OCI-LY1 (cell line): ENCODE results near the gene SFXN4.

Experiments
- H2AFZ ChIP-seq: fragments of 200-600 bp; sonication (generic), shearing (Covaris generic); 2 replicates; pipeline ENCODE4 v1.6.0; 2014; ENCODE audit warnings: antibody characterized with exemption, mild to moderate bottlenecking, low read length
- H3F3A ChIP-seq: fragments of 200-600 bp; sonication (generic), shearing (Covaris generic); 2 replicates; pipeline ENCODE4 v1.6.0; 2014; ENCODE audit warnings: mild to moderate bottlenecking, antibody characterized with exemption, low read length, moderate library complexity; ENCODE audit not compliant: insufficient read depth
- H3K27ac ChIP-seq: fragments of 200-600 bp; sonication (generic); 2 replicates; pipeline ENCODE4 v1.5.1; 2014; ENCODE audit warnings: low read length, mixed run types, mild to moderate bottlenecking, low read depth; ENCODE audit not compliant: poor library complexity, severe bottlenecking
- H3K27me3 ChIP-seq: fragments of 200-600 bp; sonication (generic); 2 replicates; pipeline ENCODE4 v1.6.0; 2014; ENCODE audit warnings: antibody characterized with exemption, mild to moderate bottlenecking, low read length, moderate library complexity; ENCODE audit not compliant: insufficient read depth
- H3K36me3 ChIP-seq: fragments of 200-600 bp; sonication (generic); 2 replicates; pipeline ENCODE4 v1.6.1; 2014; ENCODE audit warnings: mild to moderate bottlenecking, antibody characterized with exemption, low read length, moderate library complexity, mixed read lengths; ENCODE audit not compliant: insufficient read depth
- H3K4me1 ChIP-seq: fragments of 200-600 bp; sonication (generic); 2 replicates; pipeline ENCODE4 v1.5.1; 2014; ENCODE audit warnings: mild to moderate bottlenecking, low read length, moderate library complexity; ENCODE audit not compliant: insufficient read depth, severe bottlenecking
- H3K4me2 ChIP-seq: fragments of 200-600 bp; sonication (generic), shearing (Covaris generic); 2 replicates; pipeline ENCODE4 v1.6.1; 2014; ENCODE audit warnings: low read length
- H3K4me3 ChIP-seq: fragments of 200-600 bp; sonication (generic); 2 replicates; pipeline ENCODE4 v1.5.1; 2014; ENCODE audit warnings: low read length, low read depth, mild to moderate bottlenecking, mixed read lengths; ENCODE audit not compliant: poor library complexity, severe bottlenecking
- H3K79me2 ChIP-seq: fragments of 200-600 bp; shearing (Covaris generic); 2 replicates; pipeline ENCODE4 v1.6.1; 2016; ENCODE audit warnings: mixed run types, low read length, mixed read lengths; ENCODE audit not compliant: insufficient read depth
- H3K9ac ChIP-seq: fragments of 200-600 bp; sonication (generic), shearing (Covaris generic); 2 replicates; pipeline ENCODE4 v1.6.1; 2014; ENCODE audit warnings: mild to moderate bottlenecking, low read length, mixed read lengths
- H3K9me2 ChIP-seq: fragments of 200-600 bp; sonication (generic), shearing (Covaris generic); 2 replicates; pipeline ENCODE4 v1.6.1; 2014; ENCODE audit warnings: low read depth, mild to moderate bottlenecking, low read length, mixed read lengths
- H3K9me3 ChIP-seq: fragments of 200-600 bp; shearing (Covaris generic); 2 replicates; pipeline ENCODE4 v1.6.1; 2014; ENCODE audit warnings: low read length, mixed read lengths
- H4K20me1 ChIP-seq: fragments of 200-600 bp; sonication (generic), shearing (Covaris generic); 2 replicates; pipeline ENCODE4 v1.6.0; 2016; ENCODE audit warnings: mild to moderate bottlenecking, low read length; ENCODE audit not compliant: insufficient read depth
- EZH2 ChIP-seq: fragments of 200-600 bp; sonication (generic), shearing (Covaris generic); IDR thresholded peaks from 2 replicates; pipeline ENCODE4 v1.8.0; 2017; ENCODE audit warnings: borderline replicate concordance, mixed run types, mild to moderate bottlenecking, antibody characterized with exemption, low read length, moderate library complexity, mixed read lengths
- TF ChIP-seq, protein P1 (sequence below): fragments of 200-600 bp; sonication (generic), shearing (Covaris generic); IDR thresholded peaks from 2 replicates; pipeline ENCODE4 v1.5.1; 2017; ENCODE audit warnings: mild to moderate bottlenecking, antibody characterized with exemption, low read length, moderate library complexity, mixed read lengths

SFXN4 gene

DNA sequence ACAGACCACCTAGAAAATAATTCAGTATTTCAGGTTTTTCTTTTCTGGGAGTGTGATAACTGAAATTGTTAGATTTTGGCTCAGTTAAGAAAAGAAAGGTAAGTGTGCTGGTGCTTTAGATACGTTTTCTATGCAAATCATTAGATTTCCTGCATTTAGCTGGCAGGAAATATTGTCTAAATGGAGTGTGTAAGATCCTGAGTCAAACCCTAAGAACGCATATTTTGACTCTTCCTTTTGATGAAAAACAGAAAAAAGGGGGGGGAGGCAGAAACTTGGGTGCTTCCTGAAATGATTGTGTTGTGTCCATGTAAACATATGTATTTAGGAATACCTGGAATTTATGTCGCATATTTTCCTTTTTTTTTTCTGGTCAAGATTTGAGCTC, 43.0 kb upstream of the SFXN4 start:
- Histone ChIP-seq H3F3A (no peaks in the 10 kb centered on the region), H3K4me3 (peak overlapping the region; percentile 67), H3K4me2 (peak overlapping the region; percentile 91), H3K36me3 (no peaks in the 10 kb centered on the region), H3K9me2 (no peaks in the 10 kb centered on the region), H3K9me3 (no peaks in the 10 kb centered on the region), H3K9ac (no peak overlapping the region; the same call in 1 of the 2 replicates), H2AFZ (no peak overlapping the region), H4K20me1 (no peaks in the 10 kb centered on the region), H3K79me2 (no peaks in the 10 kb centered on the region), H3K27ac (no peak overlapping the region), H3K27me3 (peaks cover 9% of the 10 kb centered on the region; the same call in 1 of the 2 replicates), H3K4me1 (peaks cover 29% of the 10 kb centered on the region)
- TF ChIP-seq EZH2: no peak
- TF ChIP-seq, protein P1, sequence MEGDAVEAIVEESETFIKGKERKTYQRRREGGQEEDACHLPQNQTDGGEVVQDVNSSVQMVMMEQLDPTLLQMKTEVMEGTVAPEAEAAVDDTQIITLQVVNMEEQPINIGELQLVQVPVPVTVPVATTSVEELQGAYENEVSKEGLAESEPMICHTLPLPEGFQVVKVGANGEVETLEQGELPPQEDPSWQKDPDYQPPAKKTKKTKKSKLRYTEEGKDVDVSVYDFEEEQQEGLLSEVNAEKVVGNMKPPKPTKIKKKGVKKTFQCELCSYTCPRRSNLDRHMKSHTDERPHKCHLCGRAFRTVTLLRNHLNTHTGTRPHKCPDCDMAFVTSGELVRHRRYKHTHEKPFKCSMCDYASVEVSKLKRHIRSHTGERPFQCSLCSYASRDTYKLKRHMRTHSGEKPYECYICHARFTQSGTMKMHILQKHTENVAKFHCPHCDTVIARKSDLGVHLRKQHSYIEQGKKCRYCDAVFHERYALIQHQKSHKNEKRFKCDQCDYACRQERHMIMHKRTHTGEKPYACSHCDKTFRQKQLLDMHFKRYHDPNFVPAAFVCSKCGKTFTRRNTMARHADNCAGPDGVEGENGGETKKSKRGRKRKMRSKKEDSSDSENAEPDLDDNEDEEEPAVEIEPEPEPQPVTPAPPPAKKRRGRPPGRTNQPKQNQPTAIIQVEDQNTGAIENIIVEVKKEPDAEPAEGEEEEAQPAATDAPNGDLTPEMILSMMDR: no peak

DNA sequence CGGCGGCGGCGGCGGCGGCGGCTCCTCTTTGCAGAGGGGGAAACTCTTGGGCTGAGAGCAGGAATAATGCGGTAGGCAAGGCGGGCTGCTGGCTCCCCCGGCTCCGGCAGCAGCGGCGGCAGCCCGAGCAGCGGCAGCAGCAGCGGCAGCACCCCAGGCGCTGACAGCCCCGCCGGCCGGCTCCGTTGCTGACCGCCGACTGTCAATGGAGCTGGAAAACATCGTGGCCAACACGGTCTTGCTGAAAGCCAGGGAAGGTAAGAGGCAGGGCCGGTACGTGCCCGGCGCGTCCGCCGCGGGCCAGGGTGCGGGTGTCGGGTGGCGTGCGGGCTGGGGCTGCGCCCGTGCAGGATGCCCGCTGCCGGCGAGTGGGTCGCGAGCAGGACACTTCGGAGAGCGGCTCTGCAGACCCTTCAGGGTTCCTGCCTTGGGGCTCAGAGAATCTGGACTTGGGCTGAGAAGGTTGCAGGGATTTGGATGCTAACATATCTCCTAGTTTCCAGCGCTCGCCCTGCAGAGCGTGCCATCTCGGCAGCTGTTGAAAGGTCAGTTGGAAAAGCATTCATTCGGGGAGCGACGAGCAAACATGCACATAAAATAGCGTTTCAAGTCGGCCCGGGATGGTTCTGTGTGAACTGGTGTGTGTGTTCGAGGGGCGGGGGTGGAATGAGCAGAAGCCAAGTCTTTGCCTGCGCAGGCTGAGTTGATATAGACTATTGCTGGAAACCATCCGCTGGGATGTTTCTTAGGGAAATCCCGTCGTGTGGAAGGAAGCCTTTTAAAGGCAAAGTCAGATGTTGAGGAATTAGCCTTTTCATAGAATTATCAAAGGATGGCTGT, 42.4 kb upstream of the SFXN4 start:
- Histone ChIP-seq H3K36me3 (no peaks in the 10 kb centered on the region), H3K4me2 (peak overlapping the region; percentile 91), H3F3A (no peaks in the 10 kb centered on the region), H3K27me3 (peaks cover 9% of the 10 kb centered on the region; the same call in 1 of the 2 replicates), H3K27ac (no peak overlapping the region), H4K20me1 (no peaks in the 10 kb centered on the region), H3K4me1 (peaks cover 29% of the 10 kb centered on the region), H3K79me2 (no peaks in the 10 kb centered on the region), H3K4me3 (peak overlapping the region; percentile 67), H3K9ac (peak overlapping the region; percentile 50), H2AFZ (peak overlapping the region; percentile 35; the same call in 1 of the 2 replicates), H3K9me2 (no peaks in the 10 kb centered on the region), H3K9me3 (no peaks in the 10 kb centered on the region)
- TF ChIP-seq, protein P1: no peak
- no peak for TF ChIP-seq EZH2

DNA sequence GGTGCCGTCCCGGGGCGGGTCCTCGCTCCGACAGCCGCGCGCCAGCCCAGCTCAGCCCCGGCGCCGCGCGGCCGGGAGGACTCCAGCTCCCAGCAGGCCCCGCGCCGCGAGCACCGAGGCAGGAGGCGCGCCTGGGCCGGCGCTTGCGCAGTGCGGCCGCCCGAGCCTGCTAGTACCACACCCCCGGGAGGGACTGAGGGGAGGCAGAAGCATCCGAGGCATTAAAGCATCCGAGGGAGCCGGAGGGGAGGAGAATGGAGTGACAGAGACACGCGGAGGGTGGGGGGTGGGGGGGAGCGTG, 41.8 kb upstream of the SFXN4 start, which contains the start of gene GRK5:
Gene GRK5, plus strand, starts transcription at position 206 of the 301 bp plus-strand sequence. CDS start 347 bp downstream, outside the sequence.
- peaks cover 29% of the 10 kb centered on the region for H3K4me1 ChIP-seq
- H3F3A ChIP-seq: no peaks in the 10 kb centered on the region
- H3K4me3 ChIP-seq: peak within 1 kb of the TSS; percentile 67
- H3K9ac ChIP-seq: peak within 1 kb of the TSS; percentile 74
- H3K79me2 ChIP-seq: no peaks in the 10 kb centered on the region
- TF ChIP-seq, protein P1: no peak
- no peak for TF ChIP-seq EZH2
- H3K9me2 ChIP-seq: no peaks in the 10 kb centered on the region
- no peak within 1 kb of the TSS for H3K27ac ChIP-seq
- no peaks in the 10 kb centered on the region for H4K20me1 ChIP-seq
- peak within 1 kb of the TSS; percentile 35; the same call in 1 of the 2 replicates for H2AFZ ChIP-seq
- no peaks in the 10 kb centered on the region for H3K36me3 ChIP-seq
- H3K27me3 ChIP-seq: peaks cover 4% of the 10 kb centered on the region; the same call in 1 of the 2 replicates
- peak within 1 kb of the TSS; percentile 91 for H3K4me2 ChIP-seq
- H3K9me3 ChIP-seq: no peaks in the 10 kb centered on the region
